GM23248 (cell line): ENCODE measurements around the gene HMGN4. TPM values are rescaled to one million over a fixed set of nuclear protein-coding genes. Genes with fewer than 3 reads are reported as not detected.
A peak's percentile ranks its signal among the peaks of the same experiment; 100 is the strongest.

Experiments
- DNase-seq: peaks from one replicate; pipeline ENCODE4 v3.0.0-alpha.2; 2015
- H2AFZ ChIP-seq: fragments of 200-600 bp; sonication (generic); 2 replicates; pipeline ENCODE4 v1.6.1; 2016; ENCODE audit warnings: antibody characterized with exemption
- H3F3A ChIP-seq: fragments of 200-600 bp; sonication (generic); 2 replicates; pipeline ENCODE4 v1.6.1; 2016; ENCODE audit warnings: mild to moderate bottlenecking, antibody characterized with exemption, mixed run types; ENCODE audit not compliant: insufficient read depth
- H3K27ac ChIP-seq: fragments of 200-600 bp; sonication (generic); 2 replicates; pipeline ENCODE4 v1.5.1; 2016; ENCODE audit warnings: mild to moderate bottlenecking
- H3K27me3 ChIP-seq: fragments of 200-600 bp; sonication (generic); replicated peaks from 2 replicates; pipeline ENCODE4 v1.6.1; 2016; ENCODE audit warnings: mild to moderate bottlenecking; ENCODE audit not compliant: insufficient read depth
- H3K36me3 ChIP-seq: fragments of 200-600 bp; sonication (generic); 2 replicates; pipeline ENCODE4 v1.6.1; 2016; ENCODE audit warnings: low read depth, mild to moderate bottlenecking
- H3K4me1 ChIP-seq: fragments of 200-600 bp; sonication (generic); 2 replicates; pipeline ENCODE4 v1.6.1; 2016; ENCODE audit warnings: mild to moderate bottlenecking; ENCODE audit not compliant: insufficient read depth
- H3K4me2 ChIP-seq: fragments of 200-600 bp; sonication (generic); one replicate; pipeline ENCODE4 v1.6.1; 2016; ENCODE audit warnings: mild to moderate bottlenecking; ENCODE audit not compliant: unreplicated experiment
- H3K4me3 ChIP-seq: fragments of 200-600 bp; sonication (generic); 2 replicates; pipeline ENCODE4 v1.5.1; 2016; ENCODE audit warnings: mild to moderate bottlenecking
- H3K79me2 ChIP-seq: fragments of 200-600 bp; sonication (generic); 2 replicates; pipeline ENCODE4 v1.6.1; 2016; ENCODE audit warnings: mild to moderate bottlenecking; ENCODE audit not compliant: insufficient read depth
- H3K9ac ChIP-seq: fragments of 200-600 bp; sonication (generic); 2 replicates; pipeline ENCODE4 v1.6.1; 2016; ENCODE audit warnings: mild to moderate bottlenecking
- H3K9me2 ChIP-seq: fragments of 200-600 bp; sonication (generic); 2 replicates; pipeline ENCODE4 v1.6.1; 2016; ENCODE audit warnings: mixed run types, mild to moderate bottlenecking, moderate library complexity; ENCODE audit not compliant: insufficient read depth
- H3K9me3 ChIP-seq: fragments of 200-600 bp; sonication (generic); one replicate; pipeline ENCODE4 v1.6.1; 2017; ENCODE audit warnings: low read depth
- H4K20me1 ChIP-seq: fragments of 200-600 bp; sonication (generic); 2 replicates; pipeline ENCODE4 v1.6.0; 2016; ENCODE audit not compliant: insufficient read depth
- EZH2 ChIP-seq: fragments of 200-600 bp; sonication (generic); IDR thresholded peaks from 2 replicates; pipeline ENCODE4 v1.6.1; 2018; ENCODE audit warnings: antibody characterized with exemption, mild to moderate bottlenecking; ENCODE audit not compliant: insufficient read depth, poor library complexity, severe bottlenecking
- EZH2phosphoT487 ChIP-seq: fragments of 200-600 bp; sonication (generic); IDR thresholded peaks from 2 replicates; pipeline ENCODE4 v1.6.1; 2018; ENCODE audit warnings: antibody characterized with exemption, moderate library complexity, mild to moderate bottlenecking, low read depth; ENCODE audit not compliant: insufficient read depth
- WGBS, 2 experiments: methylation state at CpG; one replicate each; pipeline ENCODE4 v1.1.6; 2015 to 2017; ENCODE audit warnings: low lambda C conversion rate in 2 of 2, low coverage in 1 of 2; ENCODE audit errors: missing lambda C conversion rate in 2 of 2; 5-methylcytosine and 5-hydroxymethylcytosine counted together
- in situ Hi-C: fragments of 300-500 bp; cut with MboI; formaldehyde crosslinking; loops from 2 replicates; pipeline ENCODE4 v1.15.0; 2020
- polyA plus RNA-seq: library from polyadenylated mRNA; unstranded; fragments of >200 nt; fragmentation: Nextera tagmentation; extraction: Ambion mirVana; gene quantifications from 2 replicates; pipeline ENCODE4 v1.2.1, GENCODE V29; 2016
- total RNA-seq: library from RNA; depleted of rRNA; stranded (reverse); fragments of >200 nt; shearing (Covaris generic); gene quantifications from 2 replicates; pipeline ENCODE4 v1.2.3, GENCODE V29; 2014

The HMGN4 gene
- total and polyA plus RNA-seq, 2 experiments from 2014 or later, result 67.1 to 87.2 TPM

- no peak overlapping the region for H3K4me2 ChIP-seq
- H3K27me3 ChIP-seq, result no peaks in the 10 kb centered on the region
- peaks cover 3% of the 10 kb centered on the region for H3F3A ChIP-seq
- H3K4me1 ChIP-seq, result no peaks in the 10 kb centered on the region
- no peaks in the 10 kb centered on the region for H4K20me1 ChIP-seq
- H3K9me2 ChIP-seq, result no peaks in the 10 kb centered on the region
- no peak overlapping the region for H2AFZ ChIP-seq
- in situ Hi-C loops, result no loop called here
- no peak overlapping the region for H3K9ac ChIP-seq
- no peaks in the 10 kb centered on the region for H3K79me2 ChIP-seq
- no peaks in the 10 kb centered on the region for H3K9me3 ChIP-seq
- no peak overlapping the region for H3K27ac ChIP-seq
- no peak for DNase-seq
- H3K4me3 ChIP-seq, result no peak overlapping the region
- no peak for TF ChIP-seq EZH2
- no peak for TF ChIP-seq EZH2phosphoT487
- no peaks in the 10 kb centered on the region for H3K36me3 ChIP-seq
- WGBS, 2 experiments, result 85 to 93% methylated on average over 2 of the region's 2 CpGs
Measured at GRCh38 chr6:26514984-26515383, 23.2 kb upstream of the HMGN4 start.

GRCh38 chr6:26516481-26517427 is 21.4 kb upstream of the HMGN4 start:
- WGBS, 2 experiments, result 86% methylated on average over 9 of the region's 9 CpGs
- DNase-seq, result no peak
- Histone ChIP-seq H2AFZ (no peak overlapping the region), H3K79me2 (no peaks in the 10 kb centered on the region), H3K4me1 (0 out of 2 replicates have a peak, but pooled peaks cover 3% of the 10 kb centered on the region), H3K9me3 (no peaks in the 10 kb centered on the region), H3K4me3 (no peak overlapping the region), H3K36me3 (no peaks in the 10 kb centered on the region), H3K4me2 (no peak overlapping the region), H4K20me1 (no peaks in the 10 kb centered on the region), H3K27me3 (no peaks in the 10 kb centered on the region), H3K27ac (no peak overlapping the region), H3K9ac (no peak overlapping the region), H3K9me2 (no peaks in the 10 kb centered on the region), H3F3A (peaks cover 13% of the 10 kb centered on the region)
- in situ Hi-C loops, result no loop called here
- no peak for TF ChIP-seq EZH2
- no peak for TF ChIP-seq EZH2phosphoT487

DNA sequence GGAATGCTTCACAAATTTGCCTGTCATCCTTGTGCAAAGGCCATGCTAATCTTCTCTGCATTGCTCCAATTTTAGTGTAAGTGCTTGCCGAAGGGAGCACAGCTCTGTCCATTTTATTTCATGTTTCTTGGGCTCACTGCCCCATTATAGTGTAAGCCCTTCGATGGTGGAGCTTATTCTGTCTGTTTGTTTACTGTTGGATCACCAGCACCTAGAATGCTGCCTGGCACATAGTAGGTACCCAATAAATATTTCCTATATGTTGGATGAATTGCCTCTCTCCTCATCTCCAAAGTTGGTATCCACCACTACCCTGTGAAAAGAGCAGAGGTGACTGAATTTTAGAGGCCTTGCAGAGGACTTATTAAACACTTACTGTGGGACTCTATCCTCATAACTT is 18.8 kb upstream of the HMGN4 start:
- Histone ChIP-seq H3K27ac (no peak overlapping the region), H3K9me3 (no peaks in the 10 kb centered on the region), H3K4me3 (no peak overlapping the region), H3K4me2 (no peak overlapping the region), H3K4me1 (peaks cover 14% of the 10 kb centered on the region), H3F3A (peaks cover 20% of the 10 kb centered on the region), H3K36me3 (no peaks in the 10 kb centered on the region), H4K20me1 (no peaks in the 10 kb centered on the region), H2AFZ (no peak overlapping the region), H3K27me3 (no peaks in the 10 kb centered on the region), H3K9ac (no peak overlapping the region), H3K79me2 (peaks cover 22% of the 10 kb centered on the region), H3K9me2 (no peaks in the 10 kb centered on the region)
- 97 to 100% methylated on average over 2 of the region's 2 CpGs for WGBS, 2 experiments
- no peak for DNase-seq
- in situ Hi-C loops, result no loop called here
- no peak for TF ChIP-seq EZH2phosphoT487
- no peak for TF ChIP-seq EZH2

DNA sequence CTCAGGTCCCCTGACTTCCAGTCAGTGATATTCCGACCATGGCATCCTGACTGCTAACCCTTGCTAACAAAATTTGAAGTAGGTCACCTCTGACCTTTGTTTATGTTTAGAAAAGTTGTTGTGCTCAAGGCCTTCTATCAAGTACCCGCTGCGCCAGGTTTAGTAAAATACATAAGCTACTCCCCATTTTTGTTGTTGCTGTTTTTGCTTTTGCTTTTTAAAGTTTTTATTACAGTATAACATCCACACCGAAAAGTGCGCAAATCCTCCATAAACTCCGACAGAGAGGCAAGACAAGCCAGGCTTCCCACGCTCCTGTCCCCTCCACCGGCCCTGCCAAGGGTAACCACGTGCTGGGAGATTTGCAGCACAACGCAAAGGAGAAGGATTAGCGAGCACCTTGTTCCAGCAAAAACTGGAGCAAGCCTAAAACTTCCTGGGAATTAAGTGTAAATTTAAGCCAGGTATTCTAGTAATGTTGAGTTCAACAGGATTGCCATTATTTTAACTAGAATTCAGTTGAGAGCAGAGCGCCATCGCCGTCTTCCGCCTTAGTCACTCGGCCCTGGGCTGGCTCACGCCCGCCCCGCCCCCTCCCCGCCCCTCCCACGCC is 17.8 kb upstream of the HMGN4 start:
- DNase-seq, result peak; percentile 75
- Histone ChIP-seq H3K9ac (peak overlapping the region; percentile 72), H3K9me3 (no peaks in the 10 kb centered on the region), H3K27me3 (no peaks in the 10 kb centered on the region), H3K9me2 (no peaks in the 10 kb centered on the region), H3K4me2 (peak overlapping the region; percentile 80), H3K4me3 (peak overlapping the region; percentile 69), H3K4me1 (peaks cover 14% of the 10 kb centered on the region), H3K79me2 (peaks cover 28% of the 10 kb centered on the region), H4K20me1 (no peaks in the 10 kb centered on the region), H2AFZ (peak overlapping the region; percentile 89), H3F3A (peaks cover 20% of the 10 kb centered on the region), H3K27ac (peak overlapping the region; percentile 76), H3K36me3 (no peaks in the 10 kb centered on the region)
- TF ChIP-seq EZH2phosphoT487 (no peak), EZH2 (no peak)
- WGBS, 2 experiments, result 14 to 25% methylated on average over 11 to 21 of the region's 21 CpGs
- in situ Hi-C loops, result no loop called here
